NK-92 treated with Interleukin-12 subunit alpha and Interleukin-12 subunit beta, amount 100 ng/mL, for 24 hours (cell line): ENCODE data around the gene ZIC2.

ENCODE experiments used
- DNase-seq: peaks from one replicate; lab custom pipeline; 2025; lab: John Stamatoyannopoulos, UW

Gene ZIC2

DNA sequence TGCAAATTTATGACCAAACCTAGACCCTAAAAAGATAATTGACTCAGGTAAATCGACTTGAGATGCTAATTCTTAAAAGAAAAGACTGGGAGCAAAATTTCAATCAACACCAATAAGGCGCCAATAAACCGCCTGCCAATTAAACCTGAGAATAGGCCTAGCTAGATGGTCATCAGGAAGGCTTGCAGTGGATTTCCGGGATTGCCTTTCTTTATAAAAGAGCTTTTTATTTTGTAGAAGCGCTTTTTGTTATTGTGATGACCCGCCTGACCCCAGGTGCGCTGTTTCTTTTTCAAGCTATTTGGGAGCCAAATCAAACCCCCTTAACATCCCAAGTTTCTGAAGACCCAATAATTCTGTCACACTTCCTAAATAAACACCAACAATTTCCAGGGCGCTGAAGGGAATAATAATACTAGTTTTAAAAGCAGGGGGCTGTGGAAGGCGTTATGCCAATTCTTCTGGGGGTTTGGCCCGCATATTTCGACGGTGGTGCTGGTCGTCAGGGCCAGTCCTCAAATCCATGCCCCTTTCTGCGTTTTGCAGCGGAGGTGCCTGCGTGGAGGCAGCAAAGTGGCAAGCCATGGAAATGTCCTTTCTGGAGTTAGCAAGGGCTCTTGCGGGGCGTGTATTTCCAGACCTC is 7.2 kb upstream of the ZIC2 start:
- DNase-seq: no peak

DNA sequence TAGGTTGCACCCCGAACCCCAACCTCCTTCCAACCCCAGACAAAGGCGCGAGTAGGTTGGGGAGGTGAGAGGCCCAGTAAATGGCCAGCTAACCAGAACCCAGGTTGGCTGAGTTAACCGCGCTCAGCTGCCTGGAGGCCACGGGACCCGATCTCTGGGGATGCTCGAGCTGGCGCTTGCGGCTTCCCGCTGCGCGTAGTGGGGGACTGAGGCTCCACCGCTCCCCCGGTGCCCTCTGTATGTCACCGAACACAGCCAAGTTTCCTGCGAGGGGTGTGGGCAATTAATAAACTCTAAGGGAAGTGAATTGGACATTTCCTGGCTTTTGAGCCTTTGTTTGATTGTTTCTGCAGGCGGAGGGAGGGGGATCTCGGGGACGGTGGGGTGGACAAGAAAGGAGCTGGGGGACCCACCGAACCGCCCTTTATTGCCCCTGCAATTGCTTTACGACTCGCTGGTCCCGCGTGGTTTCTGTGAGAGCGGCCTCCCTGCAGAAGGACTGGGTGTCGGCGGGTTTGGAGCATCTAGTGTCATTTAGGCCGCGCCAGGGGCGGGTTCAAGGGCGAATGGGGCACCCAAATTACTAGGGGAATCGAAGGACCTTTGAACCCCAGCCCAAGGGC is 6.5 kb upstream of the ZIC2 start:
- no peak for DNase-seq

DNA sequence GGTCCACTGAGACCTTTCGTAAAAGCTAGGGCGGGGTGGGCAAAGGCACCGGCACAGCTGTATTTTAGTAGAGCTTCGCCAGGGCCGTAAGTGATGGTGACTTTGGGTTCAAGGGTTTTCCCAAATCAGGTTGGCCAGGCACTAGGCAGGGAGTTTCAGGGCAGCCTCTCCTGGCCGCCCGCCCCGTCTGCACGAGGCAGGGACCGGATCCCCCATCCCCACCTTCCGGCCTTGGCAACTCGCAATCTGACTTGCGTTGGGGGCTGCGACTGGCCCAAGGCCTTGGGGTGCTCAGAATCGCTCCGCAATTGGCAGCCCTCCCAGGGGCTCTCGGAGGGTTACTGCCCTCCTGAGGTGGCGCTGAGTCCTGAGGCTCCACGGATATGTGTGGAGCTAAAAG is 6.0 kb upstream of the ZIC2 start:
- DNase-seq: no peak

DNA sequence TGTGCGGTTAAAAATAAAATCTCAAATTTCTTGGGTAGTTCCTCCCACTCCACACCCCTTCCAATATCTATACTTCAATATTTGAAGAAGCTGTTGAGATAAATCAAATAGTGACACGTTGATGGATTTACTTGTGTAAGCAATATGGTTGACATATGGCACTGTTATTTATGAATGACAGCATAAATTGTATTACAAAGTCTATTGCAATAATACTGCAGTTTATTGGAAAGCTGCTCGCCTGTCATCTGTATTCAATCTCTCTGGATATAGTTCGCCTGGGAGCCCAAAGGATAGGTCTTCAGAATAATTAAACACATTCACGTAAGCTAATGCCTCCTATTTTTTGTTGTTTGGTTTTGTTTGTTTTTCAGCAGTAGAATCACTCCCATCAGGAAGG is 5.0 kb upstream of the ZIC2 start:
- no peak for DNase-seq

DNA sequence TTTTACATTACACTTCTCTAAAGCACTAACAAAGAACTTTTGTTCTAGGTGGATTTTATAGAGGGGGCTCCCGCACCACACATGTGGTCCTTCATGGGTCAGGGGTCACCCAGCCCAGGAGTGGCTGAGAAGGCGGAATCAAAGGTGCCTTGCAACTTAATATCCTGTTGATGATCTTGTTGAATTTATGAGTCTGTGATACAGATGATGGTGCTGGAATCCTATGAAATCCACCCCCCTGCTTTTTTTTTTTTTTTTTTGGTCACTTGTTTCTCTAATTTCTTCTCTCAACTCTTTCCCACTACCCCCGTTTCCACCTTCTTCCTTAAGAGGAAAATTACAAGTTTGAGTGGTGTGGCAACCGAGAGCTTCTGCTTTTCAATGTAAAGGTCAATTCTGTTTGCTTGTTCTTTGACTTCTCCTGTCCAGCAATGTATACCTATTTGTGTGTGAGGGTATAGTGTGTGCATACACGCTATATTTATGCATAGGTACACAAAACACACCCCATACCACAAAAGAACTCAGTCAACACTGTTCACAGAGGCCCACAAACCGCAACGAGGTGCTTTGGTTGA is 4.2 kb upstream of the ZIC2 start:
- no peak for DNase-seq

DNA sequence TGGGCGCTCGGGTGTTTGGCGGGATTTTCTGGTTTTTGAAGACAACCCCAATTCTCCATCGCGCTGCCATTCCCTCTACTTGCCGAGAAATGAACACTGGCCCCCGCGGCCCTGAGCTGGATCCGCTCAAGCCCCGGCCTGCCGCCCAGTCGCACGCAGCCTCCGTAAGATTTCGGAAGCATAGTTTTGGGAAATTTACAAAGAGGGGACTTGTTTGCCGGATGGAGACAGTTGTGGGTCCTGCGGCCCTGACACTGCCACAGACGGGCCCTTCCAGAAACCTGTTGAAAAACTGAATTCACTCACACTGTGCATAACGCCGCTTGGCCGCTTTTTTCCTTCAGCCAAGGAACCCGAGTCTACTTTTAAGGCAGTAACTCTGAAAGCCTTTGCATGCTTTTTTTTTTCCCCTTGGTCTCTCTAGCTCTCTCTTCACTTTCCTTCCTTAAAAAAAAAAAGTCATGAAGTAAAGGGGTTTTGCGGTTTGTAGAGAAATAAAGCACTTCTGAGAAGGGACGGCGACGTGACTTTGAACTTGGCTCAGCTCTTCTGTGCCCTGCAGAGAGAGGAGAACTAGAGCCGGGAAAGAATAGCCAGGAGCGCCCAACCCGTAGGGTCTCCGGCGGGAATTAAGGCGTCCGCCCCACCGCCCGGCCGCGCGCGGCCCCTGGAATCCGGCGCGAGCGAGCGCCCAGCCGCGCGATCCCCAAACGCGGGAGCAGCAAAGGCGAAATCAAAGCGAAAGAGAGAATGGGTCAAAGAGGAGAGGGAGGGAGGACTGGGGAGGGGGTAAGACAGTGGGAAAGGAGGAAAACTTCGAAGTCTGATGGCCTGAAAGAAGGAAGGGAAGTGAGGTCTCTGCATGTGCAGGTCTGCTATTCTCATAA is 3.4 kb upstream of the ZIC2 start:
- no peak for DNase-seq

DNA sequence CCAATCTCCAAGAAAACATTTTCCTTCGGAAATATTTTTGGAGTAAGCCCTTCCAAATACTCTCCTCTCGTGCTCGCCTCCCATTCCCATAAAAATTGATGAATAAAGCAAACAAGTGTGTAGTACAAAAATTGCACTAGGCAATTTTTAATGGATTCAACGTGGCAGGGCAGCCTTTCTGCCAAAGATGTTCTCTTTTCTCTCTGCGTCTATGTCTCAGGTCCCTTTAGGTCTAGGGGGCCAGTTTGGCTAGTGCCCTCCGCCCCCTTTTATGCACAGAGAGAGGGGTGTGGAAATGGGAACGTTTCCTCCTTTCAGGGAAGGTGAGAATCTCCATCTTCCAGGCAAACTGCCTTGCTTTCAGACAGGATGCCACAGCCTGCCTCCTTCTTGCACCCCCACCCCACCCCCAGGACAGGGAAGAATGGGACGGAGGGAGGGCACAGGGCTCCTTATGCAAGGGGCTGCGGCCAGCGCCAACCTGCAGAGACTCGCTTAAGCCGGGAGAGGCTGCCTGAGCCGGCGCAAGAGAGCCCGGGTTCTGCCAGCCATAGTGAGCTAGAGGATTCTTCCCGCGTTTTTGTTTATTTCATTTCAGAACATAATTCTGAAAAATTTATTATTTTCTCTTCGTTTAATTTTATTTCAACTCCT is 2.7 kb upstream of the ZIC2 start:
- DNase-seq: no peak

DNA sequence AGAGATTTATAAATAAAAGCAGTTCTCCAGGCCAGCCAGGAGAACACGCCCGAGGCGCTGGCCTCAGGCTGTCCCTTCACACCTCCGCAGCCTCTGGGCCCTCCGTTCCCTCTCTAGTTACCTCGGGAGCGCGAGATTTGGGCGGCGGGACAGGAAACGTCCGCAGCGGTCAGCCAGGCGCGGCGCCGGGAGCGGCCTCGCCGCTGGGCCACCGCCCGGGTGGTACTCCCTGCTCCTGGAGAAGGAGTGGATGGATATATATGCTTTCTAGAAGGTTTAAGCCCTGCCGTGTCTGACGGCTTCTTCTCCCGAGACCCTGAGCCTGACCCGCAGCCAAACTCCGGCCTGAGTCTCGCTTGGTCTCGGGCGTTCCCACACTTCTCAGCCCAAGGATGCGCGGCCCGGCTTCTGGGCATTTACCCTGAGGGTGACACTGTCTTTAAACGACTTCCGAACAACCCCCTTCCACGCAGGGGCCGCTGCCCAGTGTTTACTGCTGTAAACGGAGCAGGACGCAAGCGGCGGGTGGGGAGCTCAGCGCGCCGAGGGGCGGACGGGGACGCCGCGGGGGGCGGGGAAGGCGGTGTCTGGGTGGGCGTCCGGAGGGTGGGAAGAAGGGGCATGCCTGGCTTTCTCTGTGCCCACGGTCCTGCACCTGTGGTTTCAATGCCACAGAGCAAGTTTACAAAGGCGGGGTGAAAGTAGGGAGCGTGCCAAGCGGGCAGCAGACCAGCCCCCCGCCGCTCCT is 2.0 kb upstream of the ZIC2 start:
- no peak for DNase-seq

DNA sequence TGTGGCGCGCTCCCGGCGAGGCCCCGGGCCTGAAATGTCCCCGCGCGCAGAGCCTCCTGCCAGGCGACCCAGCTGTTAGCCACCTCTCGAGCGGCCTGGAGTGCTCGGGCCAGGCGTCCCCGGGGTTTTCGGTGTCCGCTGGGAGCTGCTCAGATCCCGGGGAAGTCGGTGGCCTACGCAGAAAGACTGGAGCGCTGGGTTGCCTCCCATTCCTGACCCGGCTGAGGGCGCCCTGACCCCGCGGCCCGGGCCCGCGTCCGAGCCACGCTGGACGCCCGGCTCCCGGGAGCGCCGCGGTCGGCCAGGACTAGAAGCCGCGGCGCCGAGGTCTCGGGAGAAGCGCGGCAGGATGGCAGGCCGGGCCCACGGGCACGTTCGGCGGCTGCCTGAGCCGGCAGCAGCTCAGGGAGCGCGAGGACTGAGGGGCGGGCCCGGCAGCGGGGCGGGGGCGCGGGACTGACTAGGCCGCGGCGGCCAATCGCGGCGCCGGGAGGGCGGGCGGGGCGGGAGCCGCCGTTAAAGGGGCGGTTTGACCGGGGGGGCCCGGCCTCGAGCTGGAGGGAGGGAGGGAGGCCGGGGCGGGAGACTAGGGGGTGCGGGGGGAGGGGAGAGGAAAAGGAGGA is 1.3 kb upstream of the ZIC2 start:
- DNase-seq: no peak

DNA sequence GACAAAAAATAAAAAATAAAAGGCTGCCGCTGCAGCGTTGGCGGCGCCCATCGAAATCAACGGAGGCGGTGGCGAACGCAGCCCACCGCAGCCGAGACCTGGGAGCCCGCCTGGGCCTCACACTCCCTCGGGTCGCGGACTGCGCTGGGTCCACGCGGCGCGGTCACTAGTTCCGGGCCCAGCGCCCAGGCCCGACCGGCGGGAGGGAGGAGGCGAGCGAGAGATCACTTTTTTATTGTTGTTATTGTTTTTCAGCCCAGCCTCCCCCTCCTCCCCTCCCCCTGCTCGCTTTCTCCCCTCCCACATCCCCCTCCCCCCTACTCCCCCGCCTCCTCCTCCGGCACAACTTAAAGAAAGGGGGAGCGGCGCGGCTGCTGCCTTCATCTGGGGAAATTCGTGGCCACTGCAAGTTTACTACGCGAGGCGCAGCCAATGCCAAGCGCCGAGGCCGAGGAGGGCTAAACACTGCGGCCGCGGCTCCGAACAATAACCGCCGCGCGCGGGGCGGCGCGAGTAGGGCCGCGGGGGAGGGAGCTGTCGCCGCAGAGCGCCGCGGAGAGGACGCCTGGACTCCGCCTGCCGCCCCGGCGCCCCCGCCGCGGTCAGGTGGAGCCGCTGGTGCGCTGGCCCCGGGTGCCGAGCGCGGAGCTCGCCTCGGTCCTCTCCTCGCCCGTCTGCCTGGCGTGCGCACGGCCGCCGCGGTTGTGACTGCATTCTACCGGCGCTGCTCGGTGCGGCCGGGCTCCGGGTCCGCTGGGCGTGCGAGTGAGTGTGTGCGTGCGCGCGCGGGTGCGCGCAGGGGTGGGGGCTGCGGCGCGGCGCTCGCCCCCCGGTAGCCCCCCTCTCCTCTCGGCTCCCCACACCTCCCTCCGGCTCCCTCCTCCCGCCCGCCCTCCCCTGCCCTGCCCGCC is 505 bp upstream of the ZIC2 start:
- DNase-seq: no peak

DNA sequence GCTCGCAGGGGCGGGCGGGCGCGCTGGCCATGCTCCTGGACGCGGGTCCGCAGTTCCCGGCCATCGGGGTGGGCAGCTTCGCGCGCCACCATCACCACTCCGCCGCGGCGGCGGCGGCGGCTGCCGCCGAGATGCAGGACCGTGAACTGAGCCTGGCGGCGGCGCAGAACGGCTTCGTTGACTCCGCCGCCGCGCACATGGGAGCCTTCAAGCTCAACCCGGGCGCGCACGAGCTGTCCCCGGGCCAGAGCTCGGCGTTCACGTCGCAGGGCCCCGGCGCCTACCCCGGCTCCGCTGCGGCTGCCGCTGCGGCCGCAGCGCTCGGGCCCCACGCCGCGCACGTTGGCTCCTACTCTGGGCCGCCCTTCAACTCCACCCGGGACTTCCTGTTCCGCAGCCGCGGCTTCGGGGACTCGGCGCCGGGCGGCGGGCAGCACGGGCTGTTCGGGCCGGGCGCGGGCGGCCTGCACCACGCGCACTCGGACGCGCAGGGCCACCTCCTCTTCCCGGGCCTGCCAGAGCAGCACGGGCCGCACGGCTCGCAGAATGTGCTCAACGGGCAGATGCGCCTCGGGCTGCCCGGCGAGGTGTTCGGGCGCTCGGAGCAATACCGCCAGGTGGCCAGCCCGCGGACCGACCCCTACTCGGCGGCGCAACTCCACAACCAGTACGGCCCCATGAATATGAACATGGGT is 599 bp downstream of the ZIC2 start:
- DNase-seq: no peak

DNA sequence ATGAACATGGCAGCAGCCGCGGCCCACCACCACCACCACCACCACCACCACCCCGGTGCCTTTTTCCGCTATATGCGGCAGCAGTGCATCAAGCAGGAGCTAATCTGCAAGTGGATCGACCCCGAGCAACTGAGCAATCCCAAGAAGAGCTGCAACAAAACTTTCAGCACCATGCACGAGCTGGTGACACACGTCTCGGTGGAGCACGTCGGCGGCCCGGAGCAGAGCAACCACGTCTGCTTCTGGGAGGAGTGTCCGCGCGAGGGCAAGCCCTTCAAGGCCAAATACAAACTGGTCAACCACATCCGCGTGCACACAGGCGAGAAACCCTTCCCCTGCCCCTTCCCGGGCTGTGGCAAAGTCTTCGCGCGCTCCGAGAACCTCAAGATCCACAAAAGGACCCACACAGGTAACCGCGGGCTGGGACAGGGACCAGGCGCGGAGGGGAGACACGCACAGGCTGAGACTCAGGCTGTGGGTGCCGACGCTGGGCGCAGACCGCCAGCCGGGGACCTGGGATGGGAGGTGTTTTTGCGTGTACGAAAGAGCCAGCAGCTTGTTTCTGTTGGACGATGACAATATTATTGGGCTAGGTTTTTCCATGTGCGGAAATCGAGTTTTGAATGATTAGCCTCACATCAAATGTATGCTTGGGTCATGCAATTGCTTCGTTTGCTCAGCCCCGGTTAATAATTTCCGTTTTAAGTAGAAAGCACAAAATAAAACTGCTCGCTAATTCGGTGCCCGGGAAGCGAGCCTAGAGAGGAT is 1.3 kb downstream of the ZIC2 start:
- DNase-seq: no peak

DNA sequence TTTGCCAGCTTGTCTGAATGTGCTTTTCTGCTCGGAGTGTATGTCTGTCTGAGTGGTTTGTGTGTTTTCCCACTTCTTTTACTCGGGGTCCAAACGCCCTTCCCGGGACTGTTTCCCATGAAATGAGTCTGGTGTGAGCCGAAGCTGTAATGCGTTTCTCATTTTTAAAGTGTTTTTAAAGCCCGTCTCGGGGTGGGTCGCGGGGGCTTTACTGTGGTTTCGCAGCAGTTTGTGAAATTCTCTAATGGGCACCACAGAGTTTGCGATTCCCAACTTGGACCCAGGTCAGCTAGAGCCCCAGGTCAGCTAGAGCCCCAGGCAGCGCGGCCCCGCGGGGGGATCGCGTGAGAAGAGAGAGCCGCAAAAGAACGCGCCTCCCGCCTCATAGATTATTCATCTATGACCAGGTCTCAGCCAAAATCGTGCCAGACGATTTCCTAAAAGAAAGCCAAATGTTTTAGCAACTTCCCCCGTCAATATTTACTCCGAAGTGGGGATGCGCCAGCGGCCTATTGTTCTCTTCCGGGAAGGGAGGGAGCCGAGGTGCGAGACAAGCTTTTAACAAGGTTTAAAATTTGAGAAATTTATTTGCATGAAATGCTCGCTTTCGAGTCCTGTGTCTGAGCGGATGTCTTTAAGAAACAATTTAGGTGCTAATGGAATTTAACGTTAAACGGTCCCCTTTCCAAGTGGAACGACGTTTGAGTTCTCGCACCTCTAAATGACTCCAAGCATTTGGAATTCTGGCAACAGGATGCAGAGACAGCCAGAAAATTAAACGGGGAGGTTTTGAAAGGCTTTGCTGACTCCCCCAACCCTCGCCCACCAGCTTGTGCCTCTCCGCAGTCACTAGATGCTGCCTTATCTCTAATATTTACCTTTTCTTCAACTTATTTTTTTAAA is 2.2 kb downstream of the ZIC2 start:
- DNase-seq: no peak

DNA sequence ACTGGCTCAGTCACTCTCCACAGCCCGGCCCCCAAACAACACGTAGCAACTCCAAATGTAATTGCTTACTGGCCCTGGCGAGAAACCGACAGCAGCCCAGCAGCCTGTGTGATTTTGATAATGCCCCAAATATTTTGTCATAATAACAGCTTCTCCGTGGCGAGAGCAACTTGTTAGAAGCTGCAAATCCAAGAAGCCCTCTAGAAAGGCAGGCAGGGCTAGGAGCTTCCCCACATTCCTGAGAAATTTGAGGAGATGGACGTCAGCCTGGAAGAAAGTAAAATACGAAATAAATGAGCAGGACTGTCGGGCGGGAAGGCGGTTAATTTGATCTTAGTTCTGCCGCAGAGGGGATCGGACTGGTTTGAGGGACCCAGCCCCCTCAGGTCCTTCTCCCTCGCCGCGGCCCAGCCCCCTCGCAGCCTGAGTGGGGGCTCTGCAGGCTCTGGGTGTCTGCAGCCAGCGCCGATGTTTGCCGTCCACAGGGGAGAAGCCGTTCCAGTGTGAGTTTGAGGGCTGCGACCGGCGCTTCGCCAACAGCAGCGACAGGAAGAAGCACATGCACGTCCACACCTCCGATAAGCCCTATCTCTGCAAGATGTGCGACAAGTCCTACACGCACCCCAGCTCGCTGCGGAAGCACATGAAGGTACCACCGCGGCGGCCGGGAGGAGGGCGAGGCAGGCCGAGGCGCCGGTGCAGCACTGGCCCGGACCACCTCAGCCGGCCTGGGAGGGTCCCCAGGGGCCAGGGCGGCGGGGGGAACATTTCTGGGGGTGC is 3.1 kb downstream of the ZIC2 start:
- DNase-seq: no peak

DNA sequence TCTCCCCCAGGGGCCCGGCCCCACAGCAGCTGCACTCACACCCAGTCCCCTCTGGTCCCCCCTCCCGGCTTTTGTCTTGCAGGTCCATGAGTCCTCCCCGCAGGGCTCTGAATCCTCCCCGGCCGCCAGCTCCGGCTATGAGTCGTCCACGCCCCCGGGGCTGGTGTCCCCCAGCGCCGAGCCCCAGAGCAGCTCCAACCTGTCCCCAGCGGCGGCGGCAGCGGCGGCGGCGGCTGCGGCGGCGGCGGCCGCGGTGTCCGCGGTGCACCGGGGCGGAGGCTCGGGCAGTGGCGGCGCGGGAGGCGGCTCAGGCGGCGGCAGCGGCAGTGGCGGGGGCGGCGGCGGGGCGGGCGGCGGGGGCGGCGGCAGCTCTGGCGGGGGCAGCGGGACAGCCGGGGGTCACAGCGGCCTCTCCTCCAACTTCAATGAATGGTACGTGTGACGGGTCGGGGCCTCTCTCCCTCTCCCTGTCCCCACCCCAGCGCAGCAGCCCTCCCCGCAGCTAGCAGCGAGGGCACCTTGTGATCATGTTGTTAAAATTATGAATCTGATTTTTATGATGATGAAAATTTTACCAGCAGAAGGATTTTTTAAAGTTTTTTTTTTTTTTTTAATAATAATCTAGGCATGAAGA is 3.8 kb downstream of the ZIC2 start:
- no peak for DNase-seq

DNA sequence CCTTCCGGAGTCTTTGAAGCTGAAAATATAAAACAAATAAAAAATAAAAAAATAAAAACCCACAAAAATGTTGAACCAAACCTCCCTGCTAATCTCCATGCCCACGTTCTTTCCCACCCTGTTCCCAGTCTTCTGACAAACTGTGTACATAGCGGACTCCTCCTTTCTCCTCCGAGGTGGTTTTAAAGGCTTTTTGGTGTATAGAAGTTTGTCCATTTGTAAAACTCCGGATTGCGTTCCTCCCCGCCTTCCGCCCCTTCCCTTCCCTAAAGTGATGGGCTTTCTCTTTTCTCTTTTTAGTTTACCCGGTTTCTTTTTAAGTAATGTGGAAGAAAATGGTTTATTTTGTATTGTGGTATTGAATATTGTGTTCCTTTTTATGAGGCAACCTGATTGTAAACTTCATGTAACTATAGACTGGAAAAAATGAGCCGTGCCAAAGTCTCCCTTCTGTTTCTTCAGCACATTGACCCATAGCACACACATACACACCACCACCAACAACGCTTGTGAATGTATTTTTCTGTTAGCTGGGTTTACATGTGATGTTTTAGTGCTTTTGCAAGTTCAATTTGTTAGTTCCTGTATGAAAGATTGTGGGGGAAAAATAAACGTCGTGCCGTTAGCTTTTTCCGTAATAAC is 4.4 kb downstream of the ZIC2 start:
- DNase-seq: no peak
